ENCODE results near the gene RAD54L2.

- TF ChIP-seq CTCF (IDR thresholded peaks at IDR 0.05) (no peak), POLR2A (IDR thresholded peaks at IDR 0.05) (no peak)
Observed at GRCh38 chr3:51578238-51578637, 39.7 kb downstream of the RAD54L2 start.
